ENCODE measurements around the gene SLC16A1.
A peak's percentile ranks its signal among the peaks of the same experiment; 100 is the strongest.

Gene SLC16A1

DNA sequence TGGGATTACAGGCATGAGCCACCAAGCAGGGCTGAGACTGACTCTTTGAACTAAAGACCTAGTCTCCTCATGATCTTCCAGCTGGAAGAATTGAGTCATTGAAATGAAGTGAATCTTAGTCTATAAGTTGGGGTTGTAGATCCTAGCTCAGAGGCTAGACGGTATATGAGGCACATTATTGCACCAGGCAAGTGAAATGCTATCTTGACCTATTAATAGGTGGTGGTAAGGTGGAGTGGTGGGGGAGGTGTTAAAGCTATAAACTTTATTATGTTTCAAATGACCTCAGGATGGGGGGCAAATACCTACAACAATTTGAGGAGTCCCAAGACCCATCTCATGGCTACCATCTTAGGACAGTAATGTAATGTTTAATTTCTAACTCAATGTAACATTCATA is 36.8 kb upstream of the SLC16A1 start:
- DNase-seq (ENCODE audit: low spot score), result no peak
- TF ChIP-seq, protein P1, sequence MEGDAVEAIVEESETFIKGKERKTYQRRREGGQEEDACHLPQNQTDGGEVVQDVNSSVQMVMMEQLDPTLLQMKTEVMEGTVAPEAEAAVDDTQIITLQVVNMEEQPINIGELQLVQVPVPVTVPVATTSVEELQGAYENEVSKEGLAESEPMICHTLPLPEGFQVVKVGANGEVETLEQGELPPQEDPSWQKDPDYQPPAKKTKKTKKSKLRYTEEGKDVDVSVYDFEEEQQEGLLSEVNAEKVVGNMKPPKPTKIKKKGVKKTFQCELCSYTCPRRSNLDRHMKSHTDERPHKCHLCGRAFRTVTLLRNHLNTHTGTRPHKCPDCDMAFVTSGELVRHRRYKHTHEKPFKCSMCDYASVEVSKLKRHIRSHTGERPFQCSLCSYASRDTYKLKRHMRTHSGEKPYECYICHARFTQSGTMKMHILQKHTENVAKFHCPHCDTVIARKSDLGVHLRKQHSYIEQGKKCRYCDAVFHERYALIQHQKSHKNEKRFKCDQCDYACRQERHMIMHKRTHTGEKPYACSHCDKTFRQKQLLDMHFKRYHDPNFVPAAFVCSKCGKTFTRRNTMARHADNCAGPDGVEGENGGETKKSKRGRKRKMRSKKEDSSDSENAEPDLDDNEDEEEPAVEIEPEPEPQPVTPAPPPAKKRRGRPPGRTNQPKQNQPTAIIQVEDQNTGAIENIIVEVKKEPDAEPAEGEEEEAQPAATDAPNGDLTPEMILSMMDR (IDR thresholded peaks at IDR 0.05; ENCODE audit: extremely low read depth, missing control alignments), result no peak

DNA sequence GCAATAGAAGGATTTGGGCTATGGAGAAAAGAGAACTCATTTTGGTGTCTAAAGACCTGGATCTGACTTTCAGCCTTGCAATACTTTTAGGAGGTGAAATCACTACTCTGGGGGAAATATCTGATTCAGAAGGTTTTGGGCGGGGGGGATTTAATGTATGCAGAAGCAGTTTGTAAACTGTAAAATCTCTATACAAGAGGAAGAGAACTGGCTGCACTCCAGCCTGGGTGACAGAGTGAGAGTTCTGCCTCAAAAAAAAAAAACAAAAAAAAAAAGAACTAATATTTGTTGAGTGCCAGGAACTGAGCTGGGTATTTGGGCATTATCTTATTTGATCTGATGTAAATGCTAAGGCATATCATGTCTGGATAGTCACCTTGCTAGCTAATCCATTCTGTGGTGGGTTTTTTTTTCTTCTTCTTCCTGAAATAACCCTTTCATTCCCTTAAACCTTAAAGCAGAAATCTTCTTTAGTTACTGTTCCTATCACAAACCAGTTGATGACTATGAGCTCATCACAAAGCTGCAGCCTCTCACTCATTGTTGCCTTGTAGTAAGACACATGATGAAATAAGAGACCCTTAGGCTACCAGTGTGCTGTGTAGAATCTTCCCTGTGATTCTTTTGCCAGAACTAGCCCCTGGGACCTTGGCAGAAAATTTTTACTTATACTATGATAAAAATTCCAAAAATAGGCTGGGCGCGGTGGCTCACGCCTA is 35.6 kb upstream of the SLC16A1 start:
- no peak for DNase-seq (ENCODE audit: low spot score)
- TF ChIP-seq, protein P1 (IDR thresholded peaks at IDR 0.05; ENCODE audit: extremely low read depth, missing control alignments), result no peak

DNA sequence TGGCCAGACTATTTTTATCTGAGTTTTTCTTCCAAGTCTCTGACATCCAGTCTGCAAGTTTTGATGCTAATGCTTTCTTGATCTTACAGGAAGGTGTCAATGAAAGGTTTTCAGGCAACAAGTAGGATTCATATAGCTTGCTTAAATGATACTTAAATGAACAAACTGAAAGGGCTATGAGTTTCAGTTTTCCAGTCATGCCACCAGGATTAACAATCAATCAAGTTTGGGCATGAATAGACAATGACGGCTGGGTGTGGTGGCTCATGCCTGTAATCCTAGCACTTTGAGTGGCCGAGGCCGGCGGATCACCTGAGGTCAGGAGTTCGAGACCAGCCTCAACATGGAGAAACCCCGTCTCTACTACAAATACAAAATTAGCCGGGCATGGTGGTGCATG is 34.3 kb upstream of the SLC16A1 start:
- no peak for DNase-seq (ENCODE audit: low spot score)
- TF ChIP-seq, protein P1 (IDR thresholded peaks at IDR 0.05; ENCODE audit: extremely low read depth, missing control alignments), result no peak

DNA sequence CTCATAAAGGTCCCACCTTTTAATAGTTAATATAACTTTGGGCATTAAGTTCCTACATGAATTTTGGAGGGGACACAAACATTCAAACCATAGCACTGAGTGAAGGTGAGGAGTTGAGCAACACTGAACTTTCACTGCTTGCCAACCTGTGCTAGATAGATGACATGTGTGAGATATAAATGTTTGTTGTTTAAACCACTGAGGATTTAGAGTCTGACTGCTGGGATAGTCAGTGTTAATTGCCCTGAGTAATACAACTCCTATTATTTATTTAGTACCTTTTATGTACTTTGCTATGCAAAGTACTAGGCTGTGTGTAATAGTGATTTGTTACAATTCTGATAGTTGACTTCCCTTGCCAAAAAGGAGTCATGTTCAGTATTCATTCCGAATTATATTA is 32.4 kb upstream of the SLC16A1 start:
- DNase-seq (ENCODE audit: low spot score), result no peak
- TF ChIP-seq, protein P1 (IDR thresholded peaks at IDR 0.05; ENCODE audit: extremely low read depth, missing control alignments), result no peak

DNA sequence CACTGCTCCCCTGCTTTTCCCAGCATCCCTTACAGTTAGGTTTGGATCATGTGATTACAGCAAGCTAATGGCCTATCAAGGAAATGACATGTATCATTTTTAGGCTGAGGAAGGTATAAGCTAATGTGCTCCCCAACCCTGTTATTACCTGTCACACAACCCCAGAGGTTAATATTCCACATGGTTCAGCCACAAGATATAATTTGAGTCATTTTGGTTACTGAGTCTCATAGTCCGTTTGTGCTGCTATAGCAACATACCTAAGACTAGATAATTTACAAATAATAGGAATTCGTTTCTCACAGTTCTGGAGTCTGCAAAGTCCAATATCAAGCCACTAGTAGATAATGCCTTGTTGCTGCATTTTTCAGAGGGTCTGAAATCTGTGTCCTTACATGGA is 29.1 kb upstream of the SLC16A1 start:
- DNase-seq (ENCODE audit: low spot score), result peak; percentile 16

DNA sequence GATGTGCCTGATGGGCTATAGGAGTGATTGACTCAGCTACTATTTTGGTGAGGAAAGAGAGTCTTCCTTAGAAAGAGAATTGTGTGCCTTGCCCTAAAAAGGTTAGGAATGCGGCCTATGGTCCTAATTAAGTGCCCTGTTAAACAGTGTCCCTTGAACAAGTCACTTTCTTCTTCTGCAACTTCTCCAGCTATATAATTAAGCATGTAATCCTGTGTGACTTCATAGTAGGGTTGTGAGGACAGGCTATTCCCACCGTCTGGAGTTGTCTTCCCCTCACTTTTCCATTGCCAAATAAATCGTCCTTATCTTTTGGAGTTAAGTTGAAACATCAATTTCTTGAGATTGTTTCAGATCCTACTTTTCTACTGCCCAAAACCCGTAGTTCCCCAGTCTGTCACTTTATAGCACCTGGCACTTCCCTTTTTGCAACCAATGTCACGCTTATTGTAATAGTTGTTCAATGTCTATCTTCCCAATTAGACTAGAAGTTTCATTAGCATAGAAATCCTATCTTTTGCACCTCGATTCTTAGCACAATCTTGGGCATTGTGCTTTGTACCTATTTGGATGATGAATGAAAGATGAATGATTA is 27.6 kb upstream of the SLC16A1 start:
- peak; percentile 12 for DNase-seq (ENCODE audit: low spot score)
- TF ChIP-seq, protein P1 (IDR thresholded peaks at IDR 0.05; ENCODE audit: extremely low read depth, missing control alignments), result no peak

More for the DNA sequence above, 29.1 kb upstream of the SLC16A1 start:
- TF ChIP-seq, protein P1 (IDR thresholded peaks at IDR 0.05; ENCODE audit: extremely low read depth, missing control alignments), result no peak

DNA sequence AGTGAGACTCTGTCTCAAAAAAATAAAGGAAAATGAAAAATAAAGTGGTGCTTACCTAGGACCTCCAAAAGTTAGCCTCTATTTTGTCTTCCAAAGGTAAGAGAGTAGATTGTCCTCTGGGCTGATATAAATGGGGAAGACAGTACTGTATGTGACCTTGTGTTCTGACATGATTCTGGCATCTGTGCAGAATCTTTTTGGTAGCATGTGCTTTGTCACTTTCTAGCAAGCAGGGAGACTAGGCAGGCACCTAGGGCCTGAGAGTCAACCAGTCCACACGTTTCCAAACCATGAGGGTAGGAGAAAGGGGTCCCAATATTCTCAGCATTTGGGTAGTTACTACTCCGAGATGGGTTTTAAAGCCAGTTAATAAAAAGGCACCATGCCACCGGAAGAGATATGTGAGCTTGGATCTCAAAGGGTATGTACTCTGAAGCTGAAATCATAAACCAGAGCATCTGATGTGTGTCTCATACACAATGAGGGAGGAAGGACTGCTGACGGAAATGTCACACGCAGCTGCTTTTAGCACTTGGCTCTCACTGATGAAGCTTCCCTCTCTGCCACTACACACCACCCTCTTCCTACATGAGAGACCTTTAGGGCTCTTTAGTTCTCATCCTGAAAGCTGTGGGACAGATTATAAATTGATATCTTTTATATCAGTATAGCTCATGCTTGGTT is 27.0 kb upstream of the SLC16A1 start:
- TF ChIP-seq, protein P1 (IDR thresholded peaks at IDR 0.05; ENCODE audit: extremely low read depth, missing control alignments), result no peak

More for the DNA sequence above, 27.0 kb upstream of the SLC16A1 start:
- peak; percentile 23 for DNase-seq (ENCODE audit: low spot score)
